Left forelimb (tissue), 1 donor: ENCODE measurements around the gene FCHSD1.
A peak's percentile ranks its signal among the peaks of the same experiment; 100 is the strongest.

ENCODE experiments used
- DNase-seq: peaks from one replicate; pipeline ENCODE4 v3.0.0-alpha.2; 2018; ENCODE audit warnings: low spot score

Gene FCHSD1

DNA sequence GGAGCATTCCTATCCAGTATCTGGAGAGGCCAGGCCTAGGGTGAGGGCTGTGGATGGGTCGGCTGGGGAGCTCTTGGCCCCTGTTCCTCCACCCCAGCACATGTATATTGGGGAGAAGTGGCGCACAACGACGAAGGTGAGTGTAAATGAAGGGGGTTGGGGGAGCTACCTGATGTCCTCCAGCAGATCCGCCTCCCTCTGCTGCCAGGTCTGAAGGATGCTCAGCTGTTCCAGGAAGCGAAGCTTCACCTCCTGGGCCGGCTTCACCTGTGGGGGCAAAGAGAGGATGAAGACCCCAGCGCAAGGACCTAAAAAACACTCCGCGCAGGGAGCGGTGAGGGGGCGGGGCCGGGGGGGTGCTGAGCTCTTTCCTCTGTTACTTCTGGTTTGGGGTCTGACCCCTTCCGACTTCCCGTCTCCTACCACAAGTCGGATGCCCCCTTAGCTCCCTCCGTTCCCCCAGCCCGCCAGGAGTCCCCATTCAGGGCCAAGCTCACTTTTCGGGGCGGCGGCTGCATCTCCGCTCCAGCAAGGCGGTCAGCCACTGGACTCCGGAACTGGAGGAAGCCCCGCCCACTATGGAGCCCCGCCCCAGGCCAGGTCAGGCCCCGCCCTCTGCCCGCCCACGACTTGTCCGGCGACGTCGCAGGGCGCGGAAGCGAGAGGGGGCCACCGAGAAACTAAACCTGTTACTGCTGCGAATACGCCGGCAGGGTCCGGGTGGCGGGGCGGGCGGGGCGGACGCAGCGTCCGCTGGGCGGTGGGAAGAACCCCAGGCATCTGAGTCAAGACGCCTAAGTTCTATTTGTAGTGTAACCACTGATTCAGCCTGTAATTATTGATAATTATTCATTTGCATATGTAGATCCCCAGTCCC lies at the start of gene FCHSD1:
TSS of gene FCHSD1 (minus strand) at position 568 of the 877 bp plus-strand sequence. CDS start at position 518, 50 bp downstream.
- peak; percentile 94 for DNase-seq

DNA sequence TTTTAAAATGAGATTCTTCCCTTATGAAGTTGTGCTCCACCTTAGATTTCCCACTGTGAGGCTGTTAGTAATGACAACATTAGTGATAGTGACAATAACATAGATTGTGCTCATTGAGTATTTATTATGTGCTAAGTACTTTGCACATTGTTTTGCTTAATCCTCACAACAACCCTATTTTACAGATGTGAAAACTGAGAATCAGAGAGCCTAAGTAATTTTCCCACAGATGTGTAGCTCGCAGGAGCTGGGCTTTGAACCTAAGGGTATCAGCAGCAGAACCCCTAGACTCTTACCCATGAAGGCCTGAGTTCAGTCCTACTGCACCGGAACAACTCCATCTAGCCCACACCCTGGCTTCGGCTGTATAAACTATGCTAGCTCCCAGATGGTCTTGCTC lies 46.4 kb upstream of the FCHSD1 start:
- no peak for DNase-seq

DNA sequence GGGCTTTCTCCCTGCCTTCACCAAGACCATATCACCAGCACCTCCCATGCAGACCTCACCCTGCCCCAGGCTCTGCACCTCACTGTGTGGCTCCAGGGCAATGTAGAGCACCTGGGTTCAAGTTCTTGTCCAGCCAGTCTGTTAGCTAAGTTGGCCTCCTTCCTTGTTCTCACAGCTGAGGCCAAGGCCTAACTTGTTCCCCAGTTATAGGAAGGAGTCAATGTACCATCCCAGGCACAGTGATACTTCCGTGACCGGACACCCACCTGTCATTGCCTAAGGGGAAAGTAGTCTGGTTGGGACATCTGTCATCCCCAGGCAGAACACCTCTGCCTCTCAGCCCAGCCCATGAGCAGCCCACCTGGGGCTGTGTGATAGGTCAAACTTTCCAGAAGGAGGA lies 45.2 kb upstream of the FCHSD1 start:
- DNase-seq, result no peak

DNA sequence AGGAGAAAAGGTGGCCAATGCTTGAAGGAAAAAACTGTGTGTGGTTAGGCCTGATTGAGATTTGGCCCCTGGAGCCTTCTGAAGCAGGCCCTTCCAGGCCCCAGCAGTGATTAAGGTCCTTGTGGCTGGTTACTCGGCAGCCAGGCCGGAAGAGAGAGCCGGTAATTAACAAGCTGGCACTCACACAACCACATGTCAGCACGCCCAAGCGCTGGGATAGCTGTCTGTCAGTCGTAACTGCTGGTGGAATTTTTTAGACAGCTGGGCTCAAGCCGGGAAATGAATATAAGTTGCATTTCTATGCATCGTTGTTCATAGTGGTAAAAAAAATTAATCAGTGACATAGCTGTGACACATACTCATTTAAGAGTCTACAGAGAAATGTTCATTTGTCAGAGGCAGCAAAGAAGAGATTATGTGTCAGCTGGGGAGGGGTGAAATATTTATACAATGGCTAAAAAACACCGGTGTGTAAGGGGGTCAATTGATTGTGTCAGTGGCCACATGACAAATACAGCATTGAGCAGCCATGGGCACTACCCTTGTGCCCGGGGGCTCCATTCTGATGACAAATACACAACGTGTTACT lies 44.5 kb upstream of the FCHSD1 start:
- DNase-seq, result no peak

DNA sequence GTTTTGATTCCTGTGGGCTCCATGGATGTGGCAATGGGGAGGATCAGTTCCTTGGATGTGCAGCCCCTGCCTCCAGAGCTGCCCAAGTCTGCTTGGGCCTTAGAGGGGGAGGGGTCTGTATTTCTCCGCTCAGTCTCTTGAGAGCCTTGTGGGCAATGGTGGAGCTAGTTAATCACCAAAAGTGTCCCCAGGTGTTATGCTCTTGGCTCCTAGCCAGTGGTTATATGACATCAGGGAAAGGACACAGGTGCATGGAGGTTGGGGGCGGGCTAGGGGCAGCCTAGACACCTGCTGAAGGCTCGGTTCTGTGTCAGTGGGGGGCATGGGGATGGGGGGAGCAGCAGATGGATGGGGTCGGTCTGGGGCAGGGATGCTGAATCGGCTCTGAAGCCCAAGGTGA lies 43.3 kb upstream of the FCHSD1 start:
- DNase-seq, result no peak

DNA sequence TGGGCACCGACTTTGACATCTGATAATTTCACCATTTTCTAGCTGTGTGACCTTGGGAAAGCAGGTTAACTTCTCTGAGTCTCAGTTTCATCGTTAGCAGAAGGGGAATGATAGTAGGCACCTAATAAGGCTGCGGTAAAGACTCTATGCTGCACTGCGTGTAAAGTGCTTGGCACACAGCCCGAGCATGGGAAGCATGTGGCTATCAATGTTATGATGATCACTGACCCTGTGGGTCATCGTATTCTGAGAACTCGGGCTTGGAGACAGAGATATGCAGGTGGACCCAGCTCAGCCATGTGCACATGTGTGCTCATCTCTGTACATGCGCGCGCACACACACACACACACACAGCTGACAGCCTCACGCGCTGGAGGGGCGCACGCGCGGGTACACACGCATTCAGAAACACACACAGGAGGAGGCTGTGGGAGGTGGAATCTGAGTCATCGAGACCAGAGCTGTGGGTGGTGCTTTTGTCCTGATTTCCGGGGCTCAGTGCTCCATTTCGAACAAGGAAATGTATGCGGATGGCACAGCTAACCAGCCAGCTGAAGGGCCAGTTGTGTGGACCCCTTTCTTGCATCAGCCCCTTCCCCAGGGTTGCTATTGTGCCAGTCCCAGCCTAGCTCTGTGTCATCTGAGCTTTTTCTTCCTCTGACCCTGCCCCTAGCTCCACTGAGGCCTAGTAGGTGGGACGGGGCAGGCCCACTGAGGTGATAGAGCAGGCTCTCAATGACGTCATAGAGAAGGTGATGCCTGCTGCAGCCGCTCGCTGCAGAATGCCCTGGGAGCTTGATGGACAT lies 41.9 kb upstream of the FCHSD1 start:
- DNase-seq, result no peak

DNA sequence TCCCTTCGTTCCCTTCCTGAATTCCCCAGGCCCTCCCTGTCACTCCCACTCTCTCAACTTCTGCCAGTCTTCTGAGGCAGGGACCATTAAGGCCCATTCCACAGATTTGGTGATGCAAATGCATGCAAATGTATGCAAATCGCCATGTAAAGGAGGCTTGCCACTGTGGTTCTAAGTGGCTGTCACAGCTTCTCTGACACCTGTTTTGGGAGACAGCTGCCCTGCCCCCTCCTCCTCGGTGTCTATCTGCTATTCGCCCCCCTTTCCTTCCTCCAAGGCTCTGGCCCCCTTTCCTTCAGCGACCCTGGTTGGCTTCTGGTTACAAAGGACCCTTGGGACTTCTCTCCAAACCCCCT lies 41.3 kb upstream of the FCHSD1 start:
- no peak for DNase-seq

DNA sequence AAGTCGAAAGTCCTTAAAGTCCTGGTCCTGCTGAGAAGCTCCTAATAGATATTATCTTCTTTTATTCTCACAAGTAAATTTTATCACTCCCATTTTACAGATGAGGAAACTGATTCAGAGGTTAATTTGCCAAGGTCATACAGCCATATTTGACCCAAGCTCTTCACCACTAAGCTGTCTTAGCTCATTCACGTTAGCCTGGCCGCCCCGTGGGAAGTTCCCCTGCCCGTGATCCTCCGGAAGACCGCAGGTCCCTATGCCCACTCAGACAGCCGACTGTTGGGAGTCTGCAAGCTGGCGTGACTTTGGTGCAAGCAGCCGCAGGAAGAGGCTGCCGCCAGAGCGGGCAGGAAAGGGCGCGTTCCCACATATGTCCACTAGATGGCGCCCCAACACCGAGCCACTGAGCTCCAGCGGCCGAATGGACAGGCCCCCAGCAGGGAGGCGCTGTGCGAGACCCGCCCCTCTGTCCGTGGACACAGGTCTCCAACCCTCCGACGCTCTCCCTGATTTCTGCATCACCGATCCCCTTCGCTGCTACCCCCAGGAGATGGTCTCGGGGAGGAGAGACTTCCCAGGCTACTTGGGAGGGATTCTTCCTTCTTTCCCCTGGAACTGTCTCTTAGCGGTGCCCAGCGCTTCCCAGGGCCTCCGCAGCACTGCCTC lies 40.8 kb upstream of the FCHSD1 start:
- peak; percentile 92 for DNase-seq

DNA sequence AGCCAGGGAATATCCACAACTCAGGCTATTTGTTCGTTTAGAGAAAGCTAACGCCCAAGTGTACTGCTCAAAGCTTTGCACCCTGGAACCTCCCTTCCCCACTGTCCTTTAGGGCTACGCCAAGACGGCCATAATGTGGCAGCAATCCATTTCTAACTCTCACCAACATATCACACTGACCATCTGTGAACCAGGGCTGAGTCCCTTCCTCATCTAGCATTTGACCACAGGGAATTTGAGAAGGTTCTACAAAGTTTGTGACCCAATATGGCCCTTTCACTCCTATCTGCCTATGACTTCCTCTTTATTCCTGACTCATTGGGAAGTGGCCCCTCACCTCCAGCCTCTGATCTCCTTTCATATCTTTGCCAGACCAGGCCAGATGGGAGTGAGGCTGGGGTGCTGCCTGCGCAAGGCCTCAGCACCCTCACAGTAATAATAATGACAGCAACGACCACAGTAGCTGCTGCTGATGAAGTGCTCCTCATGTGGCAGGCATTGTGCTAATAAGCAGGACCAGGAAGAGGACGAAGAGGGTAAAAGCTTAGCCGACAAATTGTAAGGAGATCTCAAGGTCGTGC lies 40.2 kb upstream of the FCHSD1 start:
- DNase-seq, result no peak

DNA sequence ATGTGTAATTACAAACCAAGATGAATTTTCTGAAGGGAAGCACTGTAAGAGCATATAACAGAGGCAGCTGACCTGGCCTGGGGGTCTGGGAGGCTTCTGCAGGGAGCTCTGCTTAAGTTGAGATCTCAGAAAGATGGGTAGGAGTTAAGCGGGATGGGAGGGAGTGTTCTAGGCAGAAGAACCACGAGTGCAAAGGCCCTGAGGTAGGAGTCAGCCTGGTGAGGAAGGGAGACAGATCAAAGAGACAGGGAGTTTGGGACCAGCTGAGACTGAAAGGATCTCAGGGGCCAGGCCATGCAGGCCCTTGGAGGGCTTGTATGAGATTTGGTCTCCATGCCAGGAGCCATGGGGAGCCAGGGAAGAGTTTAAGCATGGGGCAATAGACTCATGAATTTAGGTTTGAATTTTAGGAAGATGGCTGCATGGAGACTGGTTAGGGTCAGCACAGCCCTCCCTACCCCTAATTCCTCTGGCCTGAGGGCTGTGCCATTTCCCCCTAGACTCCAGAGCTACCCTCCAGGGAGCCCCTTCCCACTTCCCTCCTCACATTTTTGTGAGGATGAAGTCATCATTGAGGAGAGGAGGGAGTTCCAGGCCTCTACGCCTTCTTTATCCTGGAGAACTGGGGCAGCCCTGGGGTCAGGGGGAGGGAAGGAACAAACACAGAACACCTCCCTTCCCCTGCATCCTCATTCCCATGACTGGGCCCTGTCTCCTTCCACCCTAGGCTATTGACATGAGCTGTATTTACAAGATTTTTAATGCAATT lies 35.6 kb upstream of the FCHSD1 start:
- no peak for DNase-seq

DNA sequence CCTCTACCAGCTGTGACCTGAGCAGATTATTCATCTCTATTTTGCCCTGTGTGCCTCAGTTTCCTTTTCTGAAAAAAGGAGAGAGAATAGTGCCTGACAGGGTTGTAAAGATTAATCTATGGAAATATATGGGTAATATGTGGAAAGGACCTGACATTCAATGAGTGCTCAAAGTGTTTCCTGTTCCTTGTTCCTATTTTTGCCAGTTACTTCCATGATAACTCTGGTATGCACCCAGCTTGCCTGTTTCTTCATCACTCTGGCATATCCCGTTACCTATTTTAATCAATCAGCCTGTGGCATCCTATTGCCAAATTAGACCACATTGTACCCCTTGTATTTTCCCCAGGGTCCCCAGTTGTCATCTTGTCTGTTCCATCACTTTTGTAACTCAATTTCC lies 34.4 kb upstream of the FCHSD1 start:
- DNase-seq, result no peak

DNA sequence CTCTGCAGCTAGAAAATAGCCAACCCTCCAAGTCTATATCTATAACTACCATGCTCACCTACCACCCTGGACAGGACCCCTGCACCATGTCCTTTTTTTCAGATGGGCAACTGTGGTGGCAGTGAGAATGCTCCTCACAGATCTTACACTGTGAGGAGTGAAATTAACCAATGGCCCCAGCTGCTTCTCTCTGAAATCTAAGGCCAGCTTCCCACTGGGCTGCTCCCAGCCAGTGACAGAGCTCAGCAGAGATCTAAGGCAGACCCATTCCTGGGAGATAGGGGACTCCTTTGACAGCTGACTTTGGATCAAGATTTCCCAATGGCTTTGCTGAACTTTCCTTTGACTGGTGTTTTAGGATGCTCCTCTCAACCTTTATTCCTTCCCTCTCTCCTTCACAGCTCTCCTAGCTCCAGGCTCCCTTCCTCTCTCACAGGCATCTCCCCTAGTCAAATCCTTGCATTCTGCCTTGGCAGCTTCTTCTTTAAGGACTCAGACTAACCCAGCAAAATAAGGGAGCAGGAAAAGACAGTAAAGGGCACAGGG lies 32.5 kb upstream of the FCHSD1 start:
- DNase-seq, result no peak

DNA sequence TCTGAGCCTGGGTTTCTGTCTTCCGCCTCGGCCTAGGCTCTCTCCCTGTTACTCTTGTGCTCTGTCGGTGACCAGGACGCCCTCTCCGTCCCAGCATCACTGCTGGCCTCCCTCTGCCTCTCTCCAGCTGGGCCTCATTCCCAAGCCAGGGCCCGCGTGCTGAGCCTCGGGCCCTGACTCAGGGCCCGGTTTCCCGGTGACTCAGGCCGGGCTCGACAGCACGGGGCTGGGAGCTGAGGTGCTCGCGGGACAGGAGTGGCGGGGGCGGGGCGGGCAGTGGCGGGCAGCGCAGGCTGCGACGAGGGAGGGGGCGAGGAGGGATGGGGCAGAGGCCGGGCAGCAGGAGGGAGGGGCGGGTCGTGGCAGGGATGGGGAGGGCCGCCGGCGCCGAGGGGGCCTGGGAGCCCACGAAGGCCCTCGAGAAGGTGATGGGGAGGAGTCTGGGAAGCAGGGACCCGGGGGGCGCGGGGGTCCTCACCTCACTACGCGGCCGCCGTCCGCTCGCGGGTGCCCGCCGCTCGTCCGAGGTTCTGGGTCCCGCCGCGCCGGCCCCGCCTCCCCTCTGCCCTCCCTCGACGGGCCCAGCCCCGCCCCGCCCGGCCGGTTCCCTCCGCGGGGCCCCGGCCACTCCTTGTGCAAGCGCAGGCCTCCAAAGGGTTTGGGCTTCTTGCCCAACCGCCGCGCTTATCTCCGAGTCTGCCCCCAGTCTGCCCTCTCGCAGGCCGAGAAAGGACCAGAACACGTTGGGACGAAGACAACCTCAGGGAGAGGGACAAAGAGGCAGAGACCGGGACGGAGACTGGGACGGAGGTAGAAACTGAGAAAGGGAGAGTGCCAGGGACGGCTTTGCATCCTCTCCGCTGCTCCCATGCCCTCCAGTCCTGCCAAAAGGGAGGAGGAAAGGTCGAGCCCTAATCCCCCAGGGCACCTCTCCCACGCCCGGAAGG lies 30.8 kb upstream of the FCHSD1 start, which contains the start of gene ARAP3:
TSS of gene ARAP3 (minus strand) at position 536 of the 947 bp plus-strand sequence. CDS start 1,744 bp downstream, outside the sequence.
- peak; percentile 78 for DNase-seq

DNA sequence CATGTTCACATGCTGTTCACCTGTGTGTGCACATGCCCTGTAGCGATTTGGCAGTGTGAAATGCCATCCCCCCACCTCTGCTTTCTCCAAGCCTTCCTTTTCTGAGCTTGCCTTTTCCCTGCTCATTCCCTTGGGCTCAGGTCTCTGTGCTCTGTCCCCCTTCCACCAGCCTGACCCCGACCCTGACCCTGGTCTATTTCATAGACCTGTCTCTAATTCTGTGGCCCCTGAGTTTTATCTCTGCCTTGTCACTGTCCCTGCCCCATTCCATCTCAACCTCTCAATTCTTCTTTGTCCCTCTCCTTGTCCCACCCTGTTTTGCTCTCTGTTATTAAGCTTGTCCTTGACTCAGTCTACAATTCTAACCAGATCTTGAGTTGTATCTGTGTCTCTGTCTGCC lies 30.1 kb upstream of the FCHSD1 start:
- no peak for DNase-seq

DNA sequence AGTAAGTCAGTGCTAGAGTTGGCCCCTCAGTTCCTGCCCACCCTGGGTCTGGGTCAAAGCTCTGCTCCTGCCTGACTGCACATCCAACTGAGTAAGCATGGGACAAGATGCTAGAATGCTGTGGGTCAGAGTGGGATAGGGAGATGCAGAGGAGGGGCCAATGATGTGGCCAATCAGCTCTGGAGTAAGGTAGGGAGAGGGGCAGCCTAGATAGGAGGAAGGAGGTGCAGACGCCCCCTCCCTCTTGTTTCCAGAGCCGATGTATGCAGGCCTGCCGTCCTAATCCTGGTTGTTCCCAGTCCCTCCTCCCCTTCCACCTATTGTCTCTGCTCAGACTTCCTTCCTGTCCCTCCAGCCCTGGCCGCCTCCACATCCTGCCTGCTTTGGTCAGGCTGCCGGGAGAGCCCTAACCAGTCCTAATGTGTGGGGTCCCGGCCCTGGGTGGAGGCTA lies 29.6 kb upstream of the FCHSD1 start:
- DNase-seq, result no peak

DNA sequence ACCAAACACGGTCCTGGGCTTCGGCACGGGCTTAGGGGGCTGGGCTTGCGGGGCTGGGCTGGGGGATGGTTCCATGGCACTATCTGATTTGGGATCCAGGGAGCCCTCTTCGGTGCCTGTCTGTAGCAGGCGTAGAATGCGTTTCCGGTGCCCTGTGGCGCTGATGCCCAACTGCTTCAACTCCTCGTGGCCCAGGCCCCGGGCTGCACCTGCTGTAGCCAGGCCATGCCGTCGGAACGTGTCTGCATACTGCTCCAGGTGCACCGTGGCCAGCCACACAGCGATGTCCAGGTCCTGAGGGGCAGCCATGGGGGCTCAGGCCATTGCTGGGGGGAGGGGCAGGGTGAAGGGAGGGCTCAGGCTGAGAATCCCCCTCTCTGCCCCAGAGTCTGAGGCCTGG lies 29.0 kb upstream of the FCHSD1 start:
- no peak for DNase-seq

DNA sequence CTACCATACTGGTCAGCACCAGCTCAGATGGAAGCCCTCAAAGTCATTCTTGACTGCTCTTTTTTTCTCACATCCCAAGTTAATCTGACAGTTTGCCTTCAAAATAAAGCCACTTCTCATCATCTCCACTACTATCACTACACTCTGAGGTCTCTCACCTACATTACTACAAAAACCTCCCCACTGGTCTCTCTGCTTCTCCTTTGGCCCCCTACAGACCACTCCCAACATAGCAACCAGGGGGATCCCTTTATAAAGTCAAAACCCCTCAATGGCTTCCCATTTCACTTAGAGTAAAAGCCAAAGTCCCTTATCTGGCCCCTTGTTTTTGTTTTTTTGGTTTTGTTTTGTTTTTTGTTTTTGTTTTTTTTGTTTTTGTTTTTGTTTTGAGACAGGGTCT lies 26.2 kb upstream of the FCHSD1 start:
- no peak for DNase-seq

DNA sequence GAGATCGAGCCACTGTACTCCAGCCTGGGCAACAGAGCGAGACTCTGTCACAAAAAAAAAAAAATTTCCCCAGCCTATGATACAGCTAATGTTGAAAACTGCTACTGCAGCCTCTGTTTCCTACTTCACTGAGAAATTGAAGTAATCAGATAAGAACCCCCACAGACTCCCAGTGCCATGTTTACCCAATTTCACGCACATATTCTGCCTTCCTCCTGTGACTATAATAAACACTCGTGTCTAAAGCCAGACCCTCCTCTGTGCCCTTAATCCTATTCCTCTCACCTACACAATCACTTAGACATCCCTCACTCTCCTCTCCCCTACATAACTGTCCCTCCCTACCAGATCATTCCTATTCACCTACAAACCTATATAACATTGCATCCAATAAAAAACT lies 24.5 kb upstream of the FCHSD1 start:
- no peak for DNase-seq

DNA sequence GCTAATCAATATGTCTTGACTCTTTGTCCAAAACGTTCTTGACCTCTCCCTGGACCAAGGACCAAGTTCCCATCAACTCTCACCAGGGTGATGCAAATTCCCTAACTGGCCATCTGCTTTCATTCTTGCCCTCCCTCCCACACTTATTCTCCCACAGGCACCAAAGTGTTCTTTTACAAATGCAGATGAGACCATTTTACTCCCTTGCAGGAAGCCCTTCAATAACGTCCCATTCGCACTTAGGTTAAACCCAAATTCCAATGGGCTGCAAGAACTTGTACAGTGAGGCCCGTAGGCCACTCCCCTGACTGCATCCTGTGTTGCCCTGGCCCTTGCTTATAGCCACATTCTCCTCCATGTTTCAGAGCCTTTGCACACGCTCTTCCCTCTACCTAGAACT lies 23.5 kb upstream of the FCHSD1 start:
- DNase-seq, result no peak
